ENCODE data around the gene DLG5.

DNA sequence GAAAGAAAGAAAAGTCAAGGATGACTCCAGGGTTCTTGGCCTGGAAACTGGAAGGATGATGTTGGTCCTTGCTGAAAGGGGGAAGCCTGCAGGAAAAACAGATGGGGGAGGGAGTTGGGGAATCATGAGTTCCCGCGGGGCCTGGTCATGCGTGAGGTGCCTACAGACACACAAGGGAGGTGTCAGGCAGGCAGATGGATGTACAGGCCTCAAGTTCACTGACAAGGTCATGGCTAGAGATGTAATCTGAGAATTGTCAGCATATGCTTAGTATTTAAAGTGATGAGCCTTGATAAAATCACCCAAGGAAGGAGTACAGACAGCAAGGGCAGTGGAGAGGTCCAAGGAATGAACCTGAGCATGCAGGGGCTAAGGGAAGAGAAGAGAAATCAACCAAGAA is 46.8 kb downstream of the DLG5 start:
- TF ChIP-seq, protein P1, sequence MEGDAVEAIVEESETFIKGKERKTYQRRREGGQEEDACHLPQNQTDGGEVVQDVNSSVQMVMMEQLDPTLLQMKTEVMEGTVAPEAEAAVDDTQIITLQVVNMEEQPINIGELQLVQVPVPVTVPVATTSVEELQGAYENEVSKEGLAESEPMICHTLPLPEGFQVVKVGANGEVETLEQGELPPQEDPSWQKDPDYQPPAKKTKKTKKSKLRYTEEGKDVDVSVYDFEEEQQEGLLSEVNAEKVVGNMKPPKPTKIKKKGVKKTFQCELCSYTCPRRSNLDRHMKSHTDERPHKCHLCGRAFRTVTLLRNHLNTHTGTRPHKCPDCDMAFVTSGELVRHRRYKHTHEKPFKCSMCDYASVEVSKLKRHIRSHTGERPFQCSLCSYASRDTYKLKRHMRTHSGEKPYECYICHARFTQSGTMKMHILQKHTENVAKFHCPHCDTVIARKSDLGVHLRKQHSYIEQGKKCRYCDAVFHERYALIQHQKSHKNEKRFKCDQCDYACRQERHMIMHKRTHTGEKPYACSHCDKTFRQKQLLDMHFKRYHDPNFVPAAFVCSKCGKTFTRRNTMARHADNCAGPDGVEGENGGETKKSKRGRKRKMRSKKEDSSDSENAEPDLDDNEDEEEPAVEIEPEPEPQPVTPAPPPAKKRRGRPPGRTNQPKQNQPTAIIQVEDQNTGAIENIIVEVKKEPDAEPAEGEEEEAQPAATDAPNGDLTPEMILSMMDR (IDR thresholded peaks at IDR 0.05) = no peak
- no peak for TF ChIP-seq POLR2AphosphoS5 (IDR thresholded peaks at IDR 0.05)
